Measurements from ENCODE around the gene ZNF823. TPM values are rescaled to one million over a fixed set of nuclear protein-coding genes. Genes with fewer than 3 reads are reported as not detected.

Gene ZNF823
- total RNA-seq, result 15.2 TPM

DNA sequence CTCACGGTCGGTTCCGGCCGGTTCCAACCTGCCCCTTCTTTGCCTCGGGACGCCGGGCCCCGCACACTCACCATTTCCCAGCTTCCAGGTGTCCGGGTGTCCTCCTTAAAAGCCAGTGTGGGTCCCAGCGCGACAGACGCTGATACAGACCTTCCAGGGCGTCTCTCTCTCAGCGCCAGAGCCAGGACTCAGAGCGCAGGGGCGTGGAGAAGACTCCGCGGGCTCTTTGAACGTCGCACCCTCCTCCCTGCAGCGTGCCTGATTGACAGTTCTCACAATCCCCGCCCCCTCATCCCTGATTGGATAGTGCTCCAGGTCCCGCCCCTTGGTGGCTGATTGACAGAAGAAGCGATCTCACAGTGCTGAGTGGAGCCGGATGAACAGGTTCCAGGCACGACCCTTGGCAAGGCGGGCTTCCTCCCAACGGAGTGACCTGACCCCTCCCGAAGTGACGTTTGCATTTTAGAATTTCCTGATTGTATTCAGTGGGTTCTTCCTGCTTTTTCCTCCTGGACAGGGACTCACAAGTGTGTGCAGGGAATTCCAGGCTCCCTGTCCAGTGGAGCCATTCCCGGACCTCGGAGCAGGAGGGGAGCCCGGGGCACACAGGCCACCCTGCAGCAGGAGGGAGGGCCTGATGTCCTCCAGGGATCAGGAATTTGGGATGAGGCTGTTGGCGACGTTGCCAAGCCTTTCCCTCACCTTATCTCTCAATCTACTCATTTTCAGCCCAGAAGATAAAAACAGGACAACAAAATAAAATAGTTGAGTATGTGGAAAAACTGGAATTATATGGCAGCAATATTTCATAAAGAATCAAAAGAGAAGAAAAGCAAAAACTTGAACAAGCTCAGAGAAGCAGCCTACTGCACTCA, at the start of gene ZNF823:
Gene ZNF823, minus strand, starts transcription at position 201 of the 875 bp plus-strand sequence. Its CDS starts 127 bp downstream, at position 74.

DNA sequence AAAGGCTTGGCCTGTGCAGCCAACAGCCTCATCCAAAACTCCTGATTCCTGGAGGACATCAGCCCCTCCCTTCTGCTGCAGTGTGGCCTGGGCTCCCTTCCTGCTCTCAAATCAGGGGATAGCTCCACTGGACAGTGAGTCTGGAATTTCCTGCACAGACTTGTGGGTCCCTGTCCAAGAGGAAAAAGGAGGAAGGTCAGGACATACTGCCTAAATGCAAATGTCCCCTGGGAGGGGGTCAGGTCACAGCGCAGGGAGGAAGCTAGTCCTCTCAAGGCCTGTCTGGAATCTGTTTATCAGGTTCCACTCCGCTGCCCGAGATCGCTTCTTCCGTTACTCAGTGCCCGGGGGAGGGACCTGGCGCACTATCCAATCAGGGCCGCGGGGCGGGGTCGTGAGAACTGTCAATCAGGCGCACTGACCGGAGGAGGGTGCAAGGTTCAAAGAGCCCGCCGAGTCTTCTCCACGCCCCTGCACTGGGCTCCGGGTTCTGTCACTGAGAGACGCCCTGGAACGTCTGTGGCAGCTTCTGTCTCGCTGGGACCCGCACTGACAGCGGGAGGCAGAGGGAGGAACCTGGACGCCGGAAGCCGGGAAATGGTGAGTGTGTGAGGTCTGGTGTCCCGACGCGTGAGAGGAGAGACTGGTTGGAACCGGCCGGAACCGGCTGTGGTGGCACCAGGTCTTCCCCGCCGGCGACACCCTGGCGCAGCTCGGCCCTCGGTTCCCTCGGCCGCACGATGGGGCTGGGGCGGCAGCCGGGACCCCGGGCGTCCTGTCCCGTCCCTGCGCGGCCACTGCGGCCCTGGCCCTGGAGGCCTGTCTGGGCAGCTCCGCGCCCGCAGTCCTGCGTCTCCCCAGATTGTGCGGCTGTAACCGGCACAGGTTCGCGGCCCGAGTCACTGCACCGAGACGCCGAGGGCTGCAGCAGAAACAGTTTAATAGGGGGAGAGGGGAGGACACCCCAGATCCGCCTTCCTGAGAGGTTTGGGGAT, 28.1 kb upstream of the ZNF823 start, which contains the start of gene ZNF441:
Gene ZNF441, plus strand, starts transcription at position 404 of the 995 bp plus-strand sequence. Its CDS starts 194 bp downstream, at position 598.

Small RNAs within 50 kb of the gene (small RNA-seq; reads per million reads assigned to genes)
- not detected for gene ZNF833P (ENCODE audit: low replicate concordance)

Other genes starting within 250 kb of the ZNF823 start
- 10.5 TPM for gene ZNF653, start 233.1 kb downstream of the ZNF823 start, total RNA-seq
- 49.9 TPM for gene ECSIT, start 209.8 kb downstream of the ZNF823 start, total RNA-seq
- 8.5 TPM for gene CNN1, start 200.1 kb downstream of the ZNF823 start, total RNA-seq
- gene ELOF1, start 179.7 kb downstream of the ZNF823 start, total RNA-seq, result 24.9 TPM
- gene ACP5, start 161.3 kb downstream of the ZNF823 start, total RNA-seq, result 10.0 TPM
- gene ZNF627, start 141.5 kb downstream of the ZNF823 start, total RNA-seq, result 33.2 TPM
- 23.7 TPM for gene ZNF441, start 28.1 kb upstream of the ZNF823 start, total RNA-seq
- 3.8 TPM for gene ZNF491, start 59.6 kb upstream of the ZNF823 start, total RNA-seq
- gene ZNF440, start 75.3 kb upstream of the ZNF823 start, total RNA-seq, result 17.0 TPM
- 15.8 TPM for gene ZNF439, start 109.8 kb upstream of the ZNF823 start, total RNA-seq
- gene ZNF69, start 148.8 kb upstream of the ZNF823 start, total RNA-seq, result 23.3 TPM
- gene ZNF700, start 186.2 kb upstream of the ZNF823 start, total RNA-seq, result 15.2 TPM
- 8.5 TPM for gene ZNF763, start 226.1 kb upstream of the ZNF823 start, total RNA-seq

All from metanephros (tissue), 2 donors.